PC-9 (cell line): ENCODE data around the gene PDE4B. TPM values are rescaled to one million over a fixed set of nuclear protein-coding genes. Genes with fewer than 3 reads are reported as not detected.

ENCODE experiments used
- BruUV-seq: library from RNA; stranded (reverse); fragments of 400-500 nt; replicated peaks from 2 replicates; lab custom pipeline; 2021; lab: Mats Ljungman, UMichigan
- CTCF ChIA-PET: fragments of 300-600 bp; sonication (Branson Sonifier 250); formaldehyde crosslinking; loops from one replicate; lab custom pipeline; 2022; ENCODE audit warnings: antibody characterized with exemption; lab: Charles Lee
- POLR2A ChIA-PET: fragments of 300-600 bp; sonication (Branson Sonifier 250); formaldehyde crosslinking; loops from one replicate; lab custom pipeline; 2022; ENCODE audit warnings: antibody characterized with exemption; ENCODE audit not compliant: unreplicated experiment; lab: Charles Lee
- DNase-seq, 2 experiments: peaks; one replicate each; pipeline versions ENCODE4 v3.0.0 to v3.0.0-alpha.2; 2015 to 2022; ENCODE audit warnings: mixed read lengths in 1 of 2
- H2AFZ ChIP-seq: fragments of 200-600 bp; sonication (generic); 2 replicates; pipeline ENCODE4 v1.8.1; 2017; ENCODE audit warnings: antibody characterized with exemption
- H3F3A ChIP-seq: fragments of 200-600 bp; sonication (generic); 2 replicates; pipeline ENCODE4 v1.8.1; 2017; ENCODE audit warnings: antibody characterized with exemption, mild to moderate bottlenecking, low read depth; ENCODE audit not compliant: insufficient read depth
- H3K27ac ChIP-seq: fragments of 200-600 bp; sonication (generic); 2 replicates; pipeline ENCODE4 v1.6.1; 2016; ENCODE audit warnings: mixed run types
- H3K27me3 ChIP-seq: fragments of 200-600 bp; sonication (generic); 2 replicates; pipeline ENCODE4 v1.6.1; 2016; ENCODE audit warnings: low read depth, mixed run types; ENCODE audit not compliant: insufficient read depth
- H3K36me3 ChIP-seq: fragments of 200-600 bp; sonication (generic); 2 replicates; pipeline ENCODE4 v1.6.1; 2016; ENCODE audit warnings: low read depth, mixed run types
- H3K4me1 ChIP-seq: fragments of 200-600 bp; sonication (generic); replicated peaks from 2 replicates; pipeline ENCODE4 v1.6.1; 2016; ENCODE audit warnings: mixed run types; ENCODE audit not compliant: insufficient read depth
- H3K4me2 ChIP-seq: fragments of 200-600 bp; sonication (generic); 2 replicates; pipeline ENCODE4 v1.6.1; 2017; ENCODE audit warnings: mixed run types
- H3K4me3 ChIP-seq: fragments of 200-600 bp; sonication (generic); 2 replicates; pipeline ENCODE4 v1.6.1; 2016; ENCODE audit warnings: mixed run types
- H3K79me2 ChIP-seq: fragments of 200-600 bp; sonication (generic); 2 replicates; pipeline ENCODE4 v1.6.1; 2017; ENCODE audit warnings: low read depth, mixed run types
- H3K9me2 ChIP-seq: fragments of 200-600 bp; sonication (generic); 2 replicates; pipeline ENCODE4 v1.8.1; 2017; ENCODE audit warnings: mild to moderate bottlenecking; ENCODE audit not compliant: insufficient read depth
- H3K9me3 ChIP-seq: fragments of 200-600 bp; sonication (generic); 2 replicates; pipeline ENCODE4 v1.8.1; 2016; ENCODE audit warnings: low read depth; ENCODE audit not compliant: insufficient read depth
- H4K20me1 ChIP-seq: fragments of 200-600 bp; sonication (generic); 2 replicates; pipeline ENCODE4 v1.8.1; 2017; ENCODE audit not compliant: insufficient read depth
- EZH2 ChIP-seq: fragments of 200-600 bp; sonication (generic); IDR thresholded peaks from 2 replicates; pipeline ENCODE4 v1.8.0; 2017; ENCODE audit warnings: antibody characterized with exemption, low read depth
- intact Hi-C: fragments of 100-400 bp; cut with micrococcal nuclease; formaldehyde crosslinking; loops from one replicate; pipeline ENCODE4 v1.10.0; 2022; ENCODE audit not compliant: unreplicated experiment
- total RNA-seq: library from RNA; stranded (reverse); gene quantifications from 2 replicates; pipeline ENCODE4 v1.2.3, GENCODE V29; 2021
- TF ChIP-seq, protein P1 (sequence below): fragments of 200-600 bp; sonication (generic); conservative IDR thresholded peaks from 2 replicates; pipeline ENCODE4 v1.6.1; 2017; ENCODE audit warnings: mixed run types, antibody characterized with exemption, mild to moderate bottlenecking, moderate library complexity

Gene PDE4B
- total RNA-seq, 1 experiment from 2014 or later = 1.3 TPM

DNA sequence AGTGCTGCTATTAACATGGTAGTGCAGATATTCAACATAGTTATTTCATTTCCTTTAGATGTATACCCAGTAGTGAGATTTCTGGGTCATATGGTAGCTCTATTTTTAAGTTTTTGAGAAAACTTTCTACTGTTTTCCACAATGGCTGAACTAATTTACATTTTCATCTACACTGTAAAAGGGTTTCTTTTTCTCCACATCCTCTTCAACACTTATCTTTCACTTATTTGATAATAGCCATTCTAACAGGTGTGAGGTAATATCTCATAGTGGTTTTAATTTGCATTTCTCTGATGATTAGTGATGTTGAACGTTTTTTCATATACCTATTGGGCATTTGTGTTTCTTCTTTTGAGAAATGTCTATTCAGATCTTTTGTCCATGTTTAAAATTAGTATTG lies 149.8 kb downstream of the PDE4B start:
- no TSS peak for BruUV-seq

DNA sequence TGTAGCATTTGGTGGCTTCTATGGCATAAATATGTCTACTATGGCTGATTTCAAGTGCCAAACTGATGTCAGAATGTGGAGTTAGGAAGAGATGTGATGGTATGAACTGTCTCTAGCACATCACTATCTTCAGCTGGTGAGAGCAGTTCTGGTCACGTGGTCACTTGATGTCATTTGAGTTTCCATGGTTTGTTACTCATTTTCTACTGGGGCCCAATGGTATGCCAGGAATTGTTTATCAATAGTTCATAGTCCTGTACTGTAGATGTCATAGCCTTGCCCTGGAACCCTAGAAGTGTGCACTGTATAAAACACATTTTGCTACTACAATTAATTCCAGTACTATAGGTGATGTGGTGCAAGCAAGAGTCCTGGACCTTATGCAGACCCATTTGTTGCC lies 153.7 kb downstream of the PDE4B start:
- intact Hi-C loops = loop anchor here (5.0 to 10.0 kb wide), 2 partner anchors 259 to 732 kb away; no protein-coding TSS in a partner anchor
- no peak for DNase-seq
- BruUV-seq = no TSS peak
- POLR2A ChIA-PET = no interaction called here
- Histone ChIP-seq H2AFZ (no peak overlapping the region), H3K9me2 (no peaks in the 10 kb centered on the region), H3K27me3 (no peaks in the 10 kb centered on the region), H3K36me3 (no peaks in the 10 kb centered on the region), H3K27ac (no peak overlapping the region), H3K9me3 (no peaks in the 10 kb centered on the region), H3K4me2 (no peak overlapping the region), H3K79me2 (no peaks in the 10 kb centered on the region), H4K20me1 (no peaks in the 10 kb centered on the region), H3F3A (no peaks in the 10 kb centered on the region), H3K4me3 (no peak overlapping the region), H3K4me1 (no peaks in the 10 kb centered on the region)
- CTCF ChIA-PET = no interaction called here
- TF ChIP-seq, protein P1, sequence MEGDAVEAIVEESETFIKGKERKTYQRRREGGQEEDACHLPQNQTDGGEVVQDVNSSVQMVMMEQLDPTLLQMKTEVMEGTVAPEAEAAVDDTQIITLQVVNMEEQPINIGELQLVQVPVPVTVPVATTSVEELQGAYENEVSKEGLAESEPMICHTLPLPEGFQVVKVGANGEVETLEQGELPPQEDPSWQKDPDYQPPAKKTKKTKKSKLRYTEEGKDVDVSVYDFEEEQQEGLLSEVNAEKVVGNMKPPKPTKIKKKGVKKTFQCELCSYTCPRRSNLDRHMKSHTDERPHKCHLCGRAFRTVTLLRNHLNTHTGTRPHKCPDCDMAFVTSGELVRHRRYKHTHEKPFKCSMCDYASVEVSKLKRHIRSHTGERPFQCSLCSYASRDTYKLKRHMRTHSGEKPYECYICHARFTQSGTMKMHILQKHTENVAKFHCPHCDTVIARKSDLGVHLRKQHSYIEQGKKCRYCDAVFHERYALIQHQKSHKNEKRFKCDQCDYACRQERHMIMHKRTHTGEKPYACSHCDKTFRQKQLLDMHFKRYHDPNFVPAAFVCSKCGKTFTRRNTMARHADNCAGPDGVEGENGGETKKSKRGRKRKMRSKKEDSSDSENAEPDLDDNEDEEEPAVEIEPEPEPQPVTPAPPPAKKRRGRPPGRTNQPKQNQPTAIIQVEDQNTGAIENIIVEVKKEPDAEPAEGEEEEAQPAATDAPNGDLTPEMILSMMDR = no peak

More for the DNA sequence above, 149.8 kb downstream of the PDE4B start:
- CTCF ChIA-PET = no interaction called here
- Histone ChIP-seq H3K4me1 (no peaks in the 10 kb centered on the region), H3K4me2 (no peak overlapping the region), H3K9me2 (no peaks in the 10 kb centered on the region), H3K36me3 (no peaks in the 10 kb centered on the region), H3K9me3 (no peaks in the 10 kb centered on the region), H3K4me3 (no peak overlapping the region), H3K79me2 (no peaks in the 10 kb centered on the region), H2AFZ (no peak overlapping the region), H3K27me3 (no peaks in the 10 kb centered on the region), H4K20me1 (no peaks in the 10 kb centered on the region), H3F3A (no peaks in the 10 kb centered on the region), H3K27ac (no peak overlapping the region)
- no peak for DNase-seq
- TF ChIP-seq, protein P1 = no peak
- TF ChIP-seq EZH2 = no peak
- POLR2A ChIA-PET = no interaction called here
- intact Hi-C loops = loop anchor here (10.0 kb wide), 1 partner anchor 728 kb away; no protein-coding TSS in a partner anchor

DNA sequence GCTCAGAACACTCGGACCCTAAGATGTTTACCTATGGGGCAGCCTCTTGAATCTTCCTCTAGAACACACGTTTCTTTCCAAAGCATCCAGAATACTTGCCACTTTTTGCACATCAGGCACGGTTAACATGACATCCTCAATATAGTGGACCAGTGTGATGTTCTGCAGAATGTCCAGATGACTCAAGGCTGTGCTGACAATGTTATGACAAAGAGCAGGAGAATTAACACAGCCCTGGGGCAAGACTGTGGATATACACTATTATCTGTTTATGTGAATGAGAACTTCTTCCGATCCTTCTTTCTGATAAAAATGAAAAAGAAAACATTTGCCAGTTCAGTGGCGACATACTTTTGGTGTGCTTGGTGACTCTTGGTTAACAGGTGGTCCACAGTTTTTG lies 154.3 kb downstream of the PDE4B start:
- Histone ChIP-seq H3K4me3 (no peak overlapping the region), H3K79me2 (no peaks in the 10 kb centered on the region), H3K27me3 (no peaks in the 10 kb centered on the region), H3K9me2 (no peaks in the 10 kb centered on the region), H2AFZ (no peak overlapping the region), H3K9me3 (no peaks in the 10 kb centered on the region), H3K4me1 (no peaks in the 10 kb centered on the region), H3F3A (no peaks in the 10 kb centered on the region), H4K20me1 (no peaks in the 10 kb centered on the region), H3K4me2 (no peak overlapping the region), H3K27ac (no peak overlapping the region), H3K36me3 (no peaks in the 10 kb centered on the region)
- POLR2A ChIA-PET = no interaction called here
- TF ChIP-seq, protein P1 = no peak
- no peak for TF ChIP-seq EZH2
- BruUV-seq = no TSS peak
- no peak for DNase-seq
- CTCF ChIA-PET = no interaction called here
- intact Hi-C loops = loop anchor here (5.0 to 10.0 kb wide), 2 partner anchors 260 to 732 kb away; no protein-coding TSS in a partner anchor
